GM18526 (cell line): ENCODE data around the gene WDR4.

Experiments used
- POLR2A ChIP-seq: IDR thresholded peaks from 3 replicates; pipeline ENCODE4 v1.6.1; 2011; ENCODE audit not compliant: insufficient read length; ENCODE audit errors: extremely low read depth

WDR4 gene

GRCh38 chr21:42887326-42887725 is 8.0 kb upstream of the WDR4 start:
- TF ChIP-seq POLR2A, result no peak

- no peak for TF ChIP-seq POLR2A
These were observed 4.6 kb upstream of the WDR4 start for GRCh38 chr21:42883921-42884320.

GRCh38 chr21:42880352-42880751 is 1.0 kb upstream of the WDR4 start:
- TF ChIP-seq POLR2A, result no peak

GRCh38 chr21:42878678-42878992 is 704 bp downstream of the WDR4 start:
- no peak for TF ChIP-seq POLR2A

GRCh38 chr21:42873096-42873495 is 6.2 kb downstream of the WDR4 start:
- TF ChIP-seq POLR2A, result no peak

- TF ChIP-seq POLR2A, result no peak
These were observed 11.1 kb downstream of the WDR4 start for GRCh38 chr21:42868196-42868595.

- no peak for TF ChIP-seq POLR2A
These were observed 13.6 kb downstream of the WDR4 start for GRCh38 chr21:42865776-42866160.

GRCh38 chr21:42864815-42865775 is 14.2 kb downstream of the WDR4 start:
- no peak for TF ChIP-seq POLR2A

GRCh38 chr21:42864286-42864685 is 15.1 kb downstream of the WDR4 start:
- no peak for TF ChIP-seq POLR2A

GRCh38 chr21:42863504-42863870 is 15.9 kb downstream of the WDR4 start:
- TF ChIP-seq POLR2A, result no peak

GRCh38 chr21:42862774-42863503 is 16.4 kb downstream of the WDR4 start:
- TF ChIP-seq POLR2A, result no peak

- no peak for TF ChIP-seq POLR2A
These were observed 17.4 kb downstream of the WDR4 start for GRCh38 chr21:42861848-42862400.

- TF ChIP-seq POLR2A, result no peak
These were observed 18.0 kb downstream of the WDR4 start for GRCh38 chr21:42861311-42861847.

GRCh38 chr21:42860345-42860744 is 19.0 kb downstream of the WDR4 start:
- no peak for TF ChIP-seq POLR2A

- no peak for TF ChIP-seq POLR2A
These were observed 19.5 kb downstream of the WDR4 start for GRCh38 chr21:42859891-42860230.
